Measurements from ENCODE around the gene PTPRN2. TPM values are rescaled to one million over a fixed set of nuclear protein-coding genes. Genes with fewer than 3 reads are reported as not detected.

The PTPRN2 gene
- total and polyA plus RNA-seq, 2 donors (not counting 3 experiments of a cell fraction or from before 2014, with no cell fraction given): 0.62 to 0.88 TPM

- no TSS peak for BruUV-seq (replicated peaks)
- no peaks in the 10 kb centered on the region for H3K27me3 ChIP-seq (ENCODE audit: control insufficient read depth in 2 of 2, insufficient read depth in 2 of 2, low read length in 2 of 2)
- H3K9me1 ChIP-seq (replicated peaks; ENCODE audit: control insufficient read depth, extremely low read depth, insufficient read depth, low read length): no peaks in the 10 kb centered on the region
- DNase-seq (ENCODE audit: low read depth, low spot score): no peak
- dilution Hi-C loops (cut with MboI; ENCODE audit: extremely low pct_ligation_motif_present, low sequenced_read_pairs): no loop called here
- intact Hi-C loops (cut with micrococcal nuclease): no loop called here
- ChIA-PET POLR2A (no interaction called here), CTCF (no interaction called here)
- H3K4me3 ChIP-seq (replicated peaks in 1 of 3; ENCODE audit: insufficient read depth in 1 of 3, low read depth in 1 of 3, low read length in 3 of 3): no peak overlapping the region
- TF ChIP-seq CTCF (IDR thresholded peaks at IDR 0.05; ENCODE audit: extremely low read depth in 1 of 2, insufficient read depth in 1 of 2, low read depth in 1 of 2, low read length in 2 of 2) (no peak), MYC (IDR thresholded peaks at IDR 0.05; ENCODE audit: low read depth, low read length) (no peak), EZH2 (IDR thresholded peaks at IDR 0.05; ENCODE audit: borderline replicate concordance, low read depth, low read length, severe bottlenecking) (no peak), MAX (IDR thresholded peaks at IDR 0.05; ENCODE audit: insufficient read depth, insufficient read length) (no peak), JUN (IDR thresholded peaks at IDR 0.05; ENCODE audit: borderline replicate concordance, insufficient read depth, insufficient read length, low read depth) (no peak), POLR2A (IDR thresholded peaks at IDR 0.05; ENCODE audit: low read depth, low read length) (no peak), POLR2AphosphoS5 (IDR thresholded peaks at IDR 0.05; ENCODE audit: insufficient read depth, low read depth, low read length) (no peak), GATA2 (IDR thresholded peaks at IDR 0.05; ENCODE audit: insufficient read depth, insufficient read length, low read depth, low read length) (no peak), FOS (IDR thresholded peaks at IDR 0.05; ENCODE audit: borderline replicate concordance, insufficient read depth, low read length) (no peak)
- H3K36me3 ChIP-seq (ENCODE audit: control insufficient read depth in 2 of 2, extremely low read depth in 1 of 2, insufficient read depth in 2 of 2, low read length in 2 of 2): no peaks in the 10 kb centered on the region
- H3K79me2 ChIP-seq (ENCODE audit: control insufficient read depth, insufficient read depth, low read length): no peaks in the 10 kb centered on the region
- no peaks in the 10 kb centered on the region for H3K4me1 ChIP-seq (ENCODE audit: control insufficient read depth, extremely low read depth, insufficient read depth, low read length)
- FAIRE-seq: no peak
- H3K4me2 ChIP-seq (ENCODE audit: insufficient read depth, low read length): no peak overlapping the region
- no peak overlapping the region for H3K27ac ChIP-seq (ENCODE audit: insufficient read depth, low read depth, low read length)
- no peak overlapping the region for H3K9ac ChIP-seq (replicated peaks; ENCODE audit: extremely low read depth, insufficient read depth, low read length)
- no peaks in the 10 kb centered on the region for H3K9me3 ChIP-seq (replicated peaks; ENCODE audit: control insufficient read depth, insufficient read depth, low read length)
- H2AFZ ChIP-seq (ENCODE audit: low read depth, low read length): no peak overlapping the region
- H4K20me1 ChIP-seq (replicated peaks; ENCODE audit: control insufficient read depth, extremely low read depth, insufficient read depth, low read length): no peaks in the 10 kb centered on the region
Observed at GRCh38 chr7:157731126-157731525, 856.5 kb downstream of the PTPRN2 start.

Data from endothelial cell of umbilical vein (primary cell).